ENCODE data around the gene TGFBR1.
A peak's percentile ranks its signal among the peaks of the same experiment; 100 is the strongest.

The TGFBR1 gene

DNA sequence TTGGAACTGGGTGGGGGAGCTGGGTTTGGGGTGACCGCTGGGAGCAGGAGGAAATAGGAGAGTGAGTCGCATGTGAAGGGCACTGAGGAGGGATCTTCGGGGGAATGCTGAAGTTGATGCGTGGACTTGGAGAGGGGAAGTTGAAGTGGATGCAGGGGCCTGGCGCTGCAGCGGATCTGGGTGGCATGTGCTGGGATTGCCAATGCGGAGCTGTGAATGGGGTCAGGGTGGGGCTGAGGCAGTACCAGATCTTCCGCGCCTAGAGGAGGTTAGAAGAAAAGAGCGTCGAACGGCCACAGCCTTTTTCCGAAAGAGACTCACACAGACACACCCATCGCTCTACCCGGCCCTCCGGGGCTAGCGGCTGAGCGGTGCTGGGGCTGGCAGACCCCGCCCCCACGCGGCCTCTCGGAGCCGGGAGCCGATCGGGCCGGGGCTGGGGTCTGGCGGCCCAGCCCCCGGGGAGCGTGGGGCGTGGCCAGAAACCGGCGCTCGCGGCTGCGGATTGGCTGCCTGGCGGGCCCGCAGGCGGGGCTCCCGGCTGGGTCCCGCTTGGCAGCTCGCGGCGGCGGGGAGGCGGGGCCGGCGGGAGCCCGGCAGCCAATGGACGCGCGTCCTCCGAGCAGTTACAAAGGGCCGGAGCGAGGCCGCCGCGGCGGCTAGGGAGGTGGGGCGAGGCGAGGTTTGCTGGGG, at the start of gene TGFBR1:
TSS of gene TGFBR1 (plus strand) at position 655 of the 693 bp plus-strand sequence. CDS start 93 bp downstream, outside the sequence.
- peak; percentile 73 to 81 for DNase-seq (ENCODE audit: low read depth in 2 of 2, low spot score in 1 of 2)

DNA sequence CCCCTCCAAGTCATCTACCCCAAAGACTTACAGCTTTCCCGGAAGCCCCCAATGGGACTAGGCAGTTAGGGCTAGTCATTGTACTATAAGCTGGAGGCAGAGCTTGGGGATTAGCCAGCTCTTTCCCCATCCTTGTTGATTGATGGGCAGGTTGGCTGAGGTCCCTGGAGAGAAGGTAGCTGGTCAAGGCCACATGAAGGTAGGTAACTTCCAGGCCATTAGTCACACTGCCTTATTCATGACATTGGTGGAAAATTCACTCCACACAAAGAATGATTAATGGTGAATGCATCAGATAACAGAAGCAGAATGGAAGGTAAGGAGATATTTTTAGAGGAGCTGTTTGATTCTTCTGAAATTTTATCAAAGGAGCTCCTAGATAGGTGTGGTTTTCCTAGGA, 49.5 kb upstream of the TGFBR1 start:
- DNase-seq (ENCODE audit: low read depth in 2 of 2, low spot score in 1 of 2) = no peak

DNA sequence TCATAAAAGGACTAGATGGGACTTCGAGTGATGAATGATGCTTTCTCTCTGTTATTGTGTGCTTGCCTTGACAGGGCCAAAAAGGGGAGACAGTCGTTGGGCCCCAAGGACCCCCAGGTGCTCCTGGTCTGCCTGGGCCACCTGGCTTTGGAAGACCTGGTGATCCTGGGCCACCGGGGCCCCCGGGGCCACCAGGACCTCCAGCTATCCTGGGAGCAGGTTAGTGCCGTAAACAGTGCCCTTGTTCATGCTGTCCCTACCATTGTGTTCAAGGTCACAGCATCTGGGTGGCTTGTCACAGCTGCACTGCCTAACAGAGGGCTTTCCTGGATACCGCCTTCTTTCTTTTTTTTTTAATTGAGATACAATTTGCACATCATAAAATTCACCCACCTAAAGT, 48.7 kb upstream of the TGFBR1 start:
- DNase-seq (ENCODE audit: low read depth in 2 of 2, low spot score in 1 of 2) = no peak

DNA sequence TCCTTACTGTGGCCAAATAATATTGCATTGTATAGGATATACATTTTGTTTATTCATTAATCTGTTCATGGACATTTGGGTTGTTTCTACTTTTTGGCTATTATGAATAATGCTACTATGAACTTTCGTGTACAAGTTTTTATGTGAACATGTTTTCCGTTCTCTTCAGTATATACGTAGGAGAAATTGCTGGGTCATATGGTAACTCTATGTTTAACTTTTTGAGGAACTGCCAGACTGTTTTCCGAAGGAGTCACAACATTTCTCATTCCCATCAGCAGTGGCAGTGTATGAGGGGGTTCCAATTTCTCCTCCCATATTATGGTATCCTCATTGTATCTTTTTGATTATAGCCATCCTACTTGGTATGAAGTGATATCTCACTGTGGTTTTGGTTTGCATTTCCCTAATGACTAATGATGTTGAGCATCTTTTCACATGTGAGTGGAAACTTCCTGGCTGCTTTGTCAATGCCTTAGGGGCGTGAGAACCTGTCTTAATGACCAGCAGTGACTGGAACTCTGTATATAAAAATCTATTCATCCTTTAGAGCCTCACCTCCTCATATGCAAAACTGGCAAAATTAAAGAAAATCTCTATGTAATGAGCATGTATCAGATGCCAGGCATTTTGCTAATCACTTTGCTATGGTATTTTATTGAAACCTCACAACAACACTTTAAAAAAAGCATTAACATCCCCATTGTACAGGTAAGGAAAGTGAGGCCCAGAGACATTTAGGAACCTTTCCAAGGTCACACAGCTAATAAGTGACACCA, 47.8 kb upstream of the TGFBR1 start:
- DNase-seq (ENCODE audit: low read depth in 2 of 2, low spot score in 1 of 2) = no peak

DNA sequence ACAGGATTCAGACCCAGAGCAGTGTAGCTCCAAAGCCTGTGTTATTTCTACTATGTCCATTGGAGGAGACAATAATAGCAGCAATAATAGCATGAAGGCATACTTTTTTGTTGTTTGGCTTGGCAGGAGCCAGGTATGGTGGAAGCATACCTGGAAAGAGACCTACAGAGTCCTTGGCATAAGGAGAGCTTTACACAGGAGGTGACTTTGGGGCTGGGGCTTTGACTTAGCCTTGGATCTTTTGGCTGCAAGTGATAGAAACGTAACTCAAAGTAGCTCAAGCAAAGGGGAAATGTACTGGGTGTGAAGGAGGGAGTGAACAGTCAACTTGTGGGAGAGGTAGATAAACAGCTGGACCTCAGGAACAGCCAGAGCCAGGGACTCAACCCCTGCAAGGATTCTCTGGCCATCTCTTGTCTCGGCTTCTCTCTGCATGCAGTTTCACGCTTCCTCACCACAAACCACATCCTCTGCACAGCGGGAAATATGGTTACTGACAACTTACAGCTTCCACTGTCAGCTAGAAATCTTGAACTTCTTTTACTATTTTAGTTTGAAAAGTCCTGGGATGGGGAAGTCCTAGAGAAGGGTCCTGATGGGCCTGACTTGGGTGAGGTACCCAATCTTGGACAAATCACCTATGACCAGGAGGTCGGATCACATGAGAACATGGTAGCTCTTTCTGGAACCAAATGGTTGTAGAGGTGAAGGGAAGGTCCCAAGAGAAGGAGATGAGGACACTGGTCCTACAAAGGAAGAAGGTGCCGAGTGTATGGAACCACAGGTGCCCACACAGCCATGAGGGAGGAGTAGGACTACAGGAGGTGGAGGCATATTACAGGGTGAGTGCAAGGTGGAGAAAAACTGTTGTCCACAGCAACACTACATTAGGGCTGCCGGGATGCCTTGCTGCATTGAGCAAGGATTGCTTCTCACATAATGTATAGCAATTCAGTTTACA, 47.0 kb upstream of the TGFBR1 start:
- peak; percentile 46 to 54 for DNase-seq (ENCODE audit: low read depth in 2 of 2, low spot score in 1 of 2)

DNA sequence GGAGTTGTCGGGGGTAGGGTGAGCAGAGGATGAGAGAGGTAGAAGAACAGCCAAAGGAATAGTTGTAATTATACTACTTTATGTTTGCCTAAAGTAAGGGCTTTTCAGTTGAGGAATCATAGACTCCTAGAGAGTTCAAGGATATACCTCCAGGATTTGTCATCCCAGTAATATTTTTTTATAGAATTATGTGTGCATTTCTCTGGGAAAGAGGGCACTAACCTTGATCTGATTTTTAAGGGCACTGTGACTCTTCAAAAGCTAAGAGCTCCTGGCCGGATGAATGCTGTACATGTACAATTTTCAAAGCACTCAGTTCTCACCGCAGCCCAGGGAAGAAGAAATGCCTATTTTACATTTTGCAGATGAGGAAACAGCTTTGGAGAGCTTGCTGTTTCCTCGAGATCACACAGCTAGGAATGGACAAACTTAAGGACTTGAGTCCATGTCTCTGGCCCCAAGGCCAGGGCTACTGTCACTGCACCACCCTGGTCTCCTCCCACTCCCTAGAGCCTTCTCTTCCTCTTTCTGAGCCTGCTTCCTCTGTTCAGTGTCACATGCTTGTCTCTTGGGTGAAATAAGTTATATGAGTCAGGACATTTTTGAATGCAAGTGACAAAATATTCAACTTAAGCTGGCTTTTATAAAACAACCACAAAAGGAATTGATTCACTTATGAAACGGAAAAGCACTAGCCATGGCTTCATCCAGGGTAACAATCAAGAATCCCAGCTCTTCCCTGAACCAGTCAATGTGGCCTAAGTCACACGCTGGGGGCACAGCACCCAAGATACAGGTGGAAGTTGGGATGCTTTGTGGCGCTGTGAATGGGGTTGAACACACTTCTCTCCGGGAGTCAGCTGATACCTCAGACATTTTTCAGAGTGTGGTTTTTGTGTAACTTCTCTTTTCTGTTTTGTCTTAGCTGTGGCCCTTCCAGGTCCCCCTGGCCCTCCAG, 45.7 kb upstream of the TGFBR1 start:
- no peak for DNase-seq (ENCODE audit: low read depth in 2 of 2, low spot score in 1 of 2)

DNA sequence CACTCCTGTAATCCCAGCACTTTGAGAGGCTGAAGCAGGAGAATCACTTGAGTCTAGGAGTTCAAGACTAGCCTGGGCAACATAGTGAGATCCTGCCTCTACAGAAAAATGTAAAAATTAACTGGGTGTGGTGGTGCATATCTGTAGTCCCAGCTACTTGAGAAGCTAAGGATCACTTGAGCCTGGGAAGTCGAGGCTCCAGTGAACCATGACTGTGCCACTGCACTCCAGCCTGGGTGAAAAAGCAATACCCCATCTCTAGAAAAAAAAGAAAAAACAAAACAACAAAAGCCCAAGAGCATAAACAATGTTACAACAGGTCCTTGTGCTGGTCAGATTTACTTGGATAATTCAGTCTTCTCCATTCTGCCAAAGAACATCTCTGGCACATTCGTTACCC, 44.3 kb upstream of the TGFBR1 start:
- DNase-seq (ENCODE audit: low read depth in 2 of 2, low spot score in 1 of 2) = no peak

DNA sequence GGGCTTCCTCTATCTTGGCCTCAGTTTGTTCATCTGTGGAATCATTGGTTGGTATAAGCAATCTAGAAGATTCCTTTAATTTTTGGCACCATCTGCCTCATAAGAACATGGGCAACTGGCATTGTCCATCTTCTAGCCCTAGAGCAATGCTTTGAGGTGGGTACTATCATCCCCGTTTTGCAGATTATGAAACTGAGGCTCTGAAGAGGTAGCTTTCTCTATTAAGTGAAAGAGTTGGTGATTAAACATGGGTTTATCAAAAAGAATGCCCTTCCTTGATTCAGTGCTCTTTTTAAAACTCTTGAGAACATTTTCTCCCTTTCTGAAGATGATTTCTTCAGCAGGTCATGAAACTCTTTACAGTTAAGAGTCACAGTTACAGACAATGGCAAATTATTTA, 42.4 kb upstream of the TGFBR1 start:
- no peak for DNase-seq (ENCODE audit: low read depth in 2 of 2, low spot score in 1 of 2)

DNA sequence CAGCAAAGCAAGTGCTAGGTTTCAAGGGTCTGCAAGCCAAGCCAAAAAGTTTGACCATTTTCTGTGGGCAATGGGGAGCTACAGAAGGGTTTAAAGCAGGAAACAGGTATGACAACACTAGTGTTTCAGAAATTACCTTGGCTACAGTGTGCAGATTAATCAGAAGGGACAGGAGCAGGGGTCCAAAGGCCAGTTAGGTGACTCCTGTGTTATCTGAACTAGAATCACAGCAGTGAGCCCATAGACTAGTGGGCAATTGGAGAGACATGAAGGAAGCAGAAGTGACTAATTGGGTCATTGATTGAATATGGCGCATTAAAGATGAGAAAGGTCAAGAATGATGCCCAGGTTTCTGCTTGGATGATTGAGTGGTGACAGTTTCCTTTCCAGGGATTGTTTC, 41.4 kb upstream of the TGFBR1 start:
- DNase-seq (ENCODE audit: low read depth in 2 of 2, low spot score in 1 of 2) = no peak

DNA sequence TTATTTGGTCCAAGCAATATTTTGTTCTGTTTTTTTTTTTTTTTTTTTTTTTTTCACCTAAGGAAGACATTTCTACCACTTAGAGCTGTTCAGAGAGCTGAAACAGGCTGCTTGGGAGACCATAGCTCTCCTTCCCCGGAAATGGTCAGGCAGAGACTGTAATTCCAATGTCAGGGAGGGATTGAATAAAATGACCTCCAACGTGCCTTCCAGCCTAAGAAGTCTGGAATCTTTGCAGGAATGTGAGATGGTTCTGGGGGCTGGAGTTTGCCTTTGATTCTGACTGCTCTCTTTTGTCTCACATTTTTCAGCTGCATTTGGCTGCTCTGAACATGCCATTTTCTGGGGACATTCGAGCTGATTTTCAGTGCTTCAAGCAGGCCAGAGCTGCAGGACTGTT, 38.3 kb upstream of the TGFBR1 start:
- DNase-seq (ENCODE audit: low read depth in 2 of 2, low spot score in 1 of 2) = no peak

DNA sequence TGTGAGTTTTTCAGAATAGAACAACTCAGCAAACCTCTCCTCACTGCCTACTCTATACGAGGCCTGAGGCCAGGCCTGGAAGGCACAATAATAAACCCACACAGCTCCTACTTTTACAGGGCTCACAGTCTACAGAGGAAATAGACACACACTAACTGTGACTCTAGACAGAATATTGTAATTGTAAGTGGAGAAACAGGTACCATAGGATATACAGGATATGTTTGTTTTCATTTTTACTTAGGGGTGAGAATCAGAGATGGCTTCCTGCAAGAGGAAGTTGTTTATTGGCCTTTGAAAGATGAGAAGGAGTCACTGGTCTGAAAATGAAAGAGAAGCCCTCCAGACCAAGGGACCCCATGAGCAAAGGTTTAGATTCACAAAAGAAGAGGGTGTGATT, 35.8 kb upstream of the TGFBR1 start:
- DNase-seq (ENCODE audit: low read depth in 2 of 2, low spot score in 1 of 2) = no peak

DNA sequence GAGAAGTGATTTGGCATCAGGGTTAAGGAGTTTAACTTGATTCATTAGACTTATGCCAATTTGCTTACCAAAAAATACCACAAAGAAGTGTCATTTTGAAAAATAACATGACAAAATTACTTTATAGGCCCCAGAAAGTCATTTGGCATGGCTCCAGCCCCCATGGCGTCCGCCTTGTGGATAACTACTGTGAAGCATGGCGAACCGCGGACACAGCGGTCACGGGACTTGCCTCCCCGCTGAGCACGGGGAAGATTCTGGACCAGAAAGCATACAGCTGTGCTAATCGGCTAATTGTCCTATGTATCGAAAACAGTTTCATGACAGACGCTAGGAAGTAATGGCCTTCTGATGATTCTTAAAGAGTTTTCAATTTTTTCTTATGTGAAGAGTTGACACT, 35.4 kb upstream of the TGFBR1 start:
- no peak for DNase-seq (ENCODE audit: low read depth in 2 of 2, low spot score in 1 of 2)

DNA sequence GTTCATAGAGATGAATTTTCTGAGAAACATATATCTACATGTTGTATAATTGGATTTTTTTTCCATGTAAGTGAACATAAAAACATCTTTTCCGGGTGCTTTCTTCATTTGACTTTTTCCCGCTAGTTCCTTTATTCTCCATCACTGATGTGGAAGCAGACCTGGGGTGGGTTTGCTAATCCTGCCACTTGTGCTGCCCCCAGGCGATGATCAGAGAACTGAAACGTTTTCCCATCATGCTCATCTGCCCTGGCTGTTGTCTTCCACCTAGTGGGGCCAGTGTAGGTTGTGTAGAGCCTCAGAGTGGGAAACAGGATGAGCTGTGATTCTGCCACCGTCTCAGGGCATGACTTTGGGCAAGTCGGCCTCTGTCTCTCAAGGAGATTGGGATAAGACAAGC, 34.2 kb upstream of the TGFBR1 start:
- DNase-seq (ENCODE audit: low read depth in 2 of 2, low spot score in 1 of 2) = no peak

DNA sequence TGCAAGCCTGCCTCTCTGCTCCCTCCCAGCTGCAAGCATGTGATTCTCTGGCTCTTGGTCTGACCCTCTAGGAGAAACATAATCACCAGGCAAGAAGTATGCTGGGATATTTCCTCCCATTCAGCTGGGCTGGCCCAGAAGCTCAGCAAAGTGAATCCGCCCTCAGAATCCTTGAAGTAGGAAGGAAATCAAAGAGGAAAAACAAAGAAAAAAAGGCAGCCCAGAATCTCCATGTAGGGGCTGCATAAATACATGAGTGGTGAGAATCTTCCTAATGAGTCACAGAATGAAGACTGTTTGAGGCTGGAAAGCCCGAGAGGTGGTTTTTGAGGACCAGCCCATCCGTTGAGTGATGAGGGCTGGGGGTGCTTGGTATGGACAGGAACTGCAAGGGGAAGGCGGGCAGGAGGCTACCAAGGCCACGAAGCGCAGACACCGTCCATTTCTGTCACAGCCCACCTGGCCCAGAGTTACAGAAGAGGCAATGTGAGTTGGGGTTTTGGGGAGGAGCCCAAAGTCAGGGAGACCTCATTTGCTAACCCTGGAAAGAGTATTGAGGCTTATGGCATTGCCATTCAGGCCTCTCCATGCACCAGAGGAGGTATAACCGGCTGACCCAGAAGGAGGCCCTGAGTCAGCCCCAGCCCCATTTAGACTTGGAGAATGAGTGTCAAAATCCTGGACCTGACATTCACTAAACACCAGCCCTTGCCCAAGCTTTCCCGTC, 33.4 kb upstream of the TGFBR1 start:
- DNase-seq (ENCODE audit: low read depth in 2 of 2, low spot score in 1 of 2) = no peak

DNA sequence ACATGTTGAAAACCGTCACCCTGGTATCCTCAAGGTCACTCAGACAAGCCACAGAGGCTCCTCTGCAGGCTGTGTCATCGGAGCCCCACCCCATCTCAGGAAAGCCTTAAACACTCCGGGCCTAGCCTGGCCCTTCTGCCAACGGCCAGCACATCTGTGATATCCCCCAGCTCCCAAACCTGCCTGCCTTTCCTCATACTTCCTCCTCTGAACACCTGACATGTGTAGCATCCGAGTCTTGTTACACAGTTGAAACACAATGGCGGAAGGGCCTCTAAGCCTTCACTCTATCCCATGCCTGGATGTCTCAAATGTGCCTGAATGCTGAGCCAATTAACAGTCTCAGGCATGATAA, 32.9 kb upstream of the TGFBR1 start:
- no peak for DNase-seq (ENCODE audit: low read depth in 2 of 2, low spot score in 1 of 2)

DNA sequence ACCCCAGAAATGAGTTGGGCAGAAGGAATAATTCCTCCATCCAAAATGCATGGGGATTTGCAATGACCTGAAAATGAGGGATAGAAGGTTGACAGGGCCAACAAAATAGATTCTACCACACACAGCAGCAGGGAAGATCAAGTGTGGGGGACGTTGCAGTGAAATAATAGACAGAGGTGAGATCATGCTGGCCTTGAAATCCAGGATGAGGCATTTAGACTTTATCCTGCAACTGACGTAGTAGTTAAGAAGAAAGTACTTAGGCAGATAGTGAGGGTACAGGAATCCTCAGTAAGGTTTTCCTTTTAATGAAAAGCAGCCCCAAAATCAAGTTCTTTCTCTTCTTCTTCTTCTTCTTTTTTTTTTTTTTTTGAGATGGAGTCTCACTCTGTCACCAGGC, 31.6 kb upstream of the TGFBR1 start:
- no peak for DNase-seq (ENCODE audit: low read depth in 2 of 2, low spot score in 1 of 2)

DNA sequence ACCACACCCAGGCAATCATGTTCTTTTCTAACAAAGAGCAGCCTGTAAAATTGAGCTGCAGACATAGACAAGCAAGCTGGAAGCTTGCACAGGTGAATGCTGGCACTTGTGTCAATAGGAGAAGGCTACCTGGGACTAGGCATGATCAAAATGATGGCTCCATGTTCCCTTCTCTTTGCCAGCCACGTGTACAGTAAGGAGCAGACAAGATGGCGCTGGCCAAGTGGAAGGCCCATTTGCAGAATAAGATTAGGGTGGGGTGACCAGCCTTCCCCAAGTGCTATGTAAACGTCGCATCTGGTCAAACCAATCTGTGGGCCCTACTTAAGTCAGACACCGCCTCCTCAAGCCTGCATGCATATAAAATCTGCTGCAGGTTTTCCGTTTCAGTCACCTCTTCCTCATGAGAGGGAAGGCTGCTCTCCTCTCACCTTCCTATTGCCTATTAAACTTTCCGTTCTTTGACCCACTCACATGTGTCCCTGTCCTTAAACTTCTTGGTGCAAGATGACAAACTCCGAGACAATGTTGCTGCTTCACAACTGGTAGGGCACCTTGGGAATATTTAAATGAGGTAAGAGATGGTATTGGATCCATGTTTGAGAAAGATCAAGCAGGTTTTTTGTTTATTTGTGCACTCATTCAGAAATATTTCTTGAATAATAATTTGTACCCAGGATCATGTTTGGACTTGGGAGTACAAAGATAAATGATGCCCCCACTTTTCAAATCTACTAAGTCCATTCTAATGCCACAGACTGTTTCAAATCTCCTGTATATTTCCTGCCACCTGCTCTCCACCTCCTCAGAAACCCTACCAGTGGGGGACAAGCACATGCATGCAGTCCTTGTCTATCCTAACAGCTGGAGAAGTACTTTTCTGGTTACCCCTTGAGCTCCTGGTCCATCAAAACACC, 30.7 kb upstream of the TGFBR1 start:
- DNase-seq (ENCODE audit: low read depth in 2 of 2, low spot score in 1 of 2) = no peak

DNA sequence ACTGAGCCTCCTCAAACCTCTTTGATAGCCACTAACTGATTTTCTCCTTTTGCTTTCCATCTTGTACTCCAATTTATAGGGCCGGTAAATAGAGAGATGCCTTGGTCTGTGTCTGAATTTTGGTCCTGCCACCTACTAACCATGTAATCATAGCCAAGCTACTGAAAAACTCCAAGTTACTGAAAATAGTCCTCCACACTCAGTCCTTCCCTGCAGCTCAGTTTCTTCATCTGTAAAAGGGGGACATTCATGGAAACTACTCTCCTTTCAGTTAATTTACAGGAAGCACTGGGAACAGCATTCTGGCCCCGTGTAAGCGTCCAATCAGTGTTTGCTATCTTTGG, 30.0 kb upstream of the TGFBR1 start:
- no peak for DNase-seq (ENCODE audit: low read depth in 2 of 2, low spot score in 1 of 2)
